ENCODE results near the gene ITPR2.
"Not testable (repeated sequence)": the region's sequence is repeated elsewhere in the genome, so short reads cannot be mapped to it uniquely, and the experiment has no call there.

Gene ITPR2

DNA sequence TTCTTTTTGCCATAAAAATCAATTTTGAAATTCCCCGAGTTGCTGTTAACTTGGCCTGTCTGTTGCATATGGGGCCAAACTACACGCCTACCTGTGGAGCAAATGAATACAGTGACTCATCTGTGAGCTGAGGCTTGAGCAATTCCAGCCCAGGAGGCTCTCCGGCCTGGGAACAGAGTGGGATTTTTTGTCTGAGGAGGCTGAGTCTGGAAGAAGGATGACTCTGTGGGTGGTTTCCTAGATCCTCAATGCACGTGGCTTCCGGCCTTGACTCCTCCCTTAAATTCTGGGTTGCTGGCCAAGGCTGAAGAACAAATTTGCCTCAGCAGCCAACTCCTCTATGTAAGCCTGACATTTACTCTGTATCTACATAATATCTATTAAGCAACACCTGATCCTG, 513.5 kb downstream of the ITPR2 start:
- no peak for DNase-seq

- no peak for DNase-seq
Observed at GRCh38 chr12:26318661-26319068, 514.3 kb downstream of the ITPR2 start.

GRCh38 chr12:26317942-26318575, 514.9 kb downstream of the ITPR2 start:
- DNase-seq = no peak

DNA sequence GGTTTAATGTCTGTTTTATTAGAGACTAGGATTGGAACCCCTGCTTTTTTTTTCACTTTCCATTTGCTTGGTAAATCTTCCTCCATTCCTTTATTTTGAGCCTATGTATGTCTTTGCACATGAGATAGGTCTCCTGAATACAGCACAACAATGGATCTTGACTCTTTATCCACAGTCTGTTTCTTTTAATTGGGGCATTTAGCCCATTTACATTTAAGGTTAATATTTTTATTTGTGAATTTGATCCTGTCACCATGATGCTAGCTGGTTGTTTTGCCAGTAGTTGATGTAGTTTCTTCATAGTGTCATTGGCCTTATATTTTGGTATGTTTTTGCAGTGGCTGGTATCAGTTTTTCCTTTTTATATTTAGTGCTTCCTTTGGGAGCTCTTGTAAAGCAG, 518.9 kb downstream of the ITPR2 start:
- not testable (repeated sequence) for DNase-seq

GRCh38 chr12:26310489-26310888, 522.5 kb downstream of the ITPR2 start:
- DNase-seq = not testable (repeated sequence)

DNA sequence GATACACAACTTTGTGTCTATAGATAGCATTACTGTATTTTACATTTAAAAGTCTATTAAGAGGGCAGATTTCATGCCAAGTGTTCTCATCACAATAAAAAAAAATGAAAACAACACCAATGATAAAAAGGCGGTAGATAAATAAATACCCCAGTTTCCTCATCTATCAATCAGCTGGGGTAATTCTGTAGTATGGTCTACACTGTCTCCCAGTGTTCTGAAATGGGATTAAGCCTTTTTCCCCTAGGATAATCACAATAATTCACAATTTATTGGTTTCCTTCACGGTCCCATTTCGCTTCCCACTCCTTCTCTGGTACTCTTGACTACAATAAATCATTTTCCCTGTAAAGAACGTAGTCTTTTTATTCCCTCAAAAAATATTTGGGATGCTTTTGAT, 523.4 kb downstream of the ITPR2 start:
- no peak for DNase-seq

GRCh38 chr12:26304273-26304672, 528.7 kb downstream of the ITPR2 start:
- DNase-seq = no peak

GRCh38 chr12:26303418-26303817, 529.6 kb downstream of the ITPR2 start:
- no peak for DNase-seq

GRCh38 chr12:26302776-26303175, 530.2 kb downstream of the ITPR2 start:
- no peak for DNase-seq

GRCh38 chr12:26299751-26300150, 533.2 kb downstream of the ITPR2 start:
- no peak for DNase-seq

DNA sequence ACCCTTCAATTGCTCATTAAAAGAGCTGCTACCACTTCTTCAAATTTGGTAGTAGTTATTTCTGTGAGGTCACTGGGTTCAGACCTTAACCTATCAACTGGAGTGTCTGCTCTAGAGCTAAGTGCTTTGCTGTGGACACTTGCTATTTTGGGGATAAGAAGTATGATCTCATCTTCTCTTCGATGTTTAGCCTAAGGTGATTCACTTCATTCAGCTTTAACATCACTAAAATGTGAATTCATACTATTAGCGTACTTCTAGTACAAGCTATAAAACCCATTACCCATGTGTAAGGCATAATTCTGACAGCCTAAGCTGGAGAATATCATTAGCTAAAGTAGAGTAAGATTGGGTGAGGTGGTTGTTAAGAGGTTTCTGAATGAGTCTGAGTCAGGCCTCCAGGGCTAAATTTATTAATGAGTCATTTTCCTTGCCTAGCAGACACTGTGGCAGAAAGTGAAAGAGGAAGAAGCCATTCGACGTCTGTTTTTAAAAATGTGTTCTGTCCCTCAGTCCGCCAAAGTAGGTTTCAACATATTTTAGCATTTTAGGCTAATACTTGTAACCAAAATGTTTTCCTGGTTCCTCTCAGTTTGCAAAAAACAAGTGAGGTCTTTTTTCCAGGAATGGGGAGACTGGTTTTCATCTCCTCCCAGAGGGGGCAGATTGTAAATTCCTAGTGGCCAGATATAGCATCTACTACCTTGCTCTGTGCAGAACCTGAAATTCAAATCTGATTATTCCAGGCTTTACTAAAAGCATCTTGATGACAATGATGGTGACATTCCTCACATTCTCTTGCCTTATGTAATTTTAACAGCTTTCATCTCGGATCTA, 534.0 kb downstream of the ITPR2 start:
- DNase-seq = no peak

GRCh38 chr12:26297396-26298070, 535.5 kb downstream of the ITPR2 start:
- DNase-seq = no peak

- no peak for DNase-seq
Observed at GRCh38 chr12:26295001-26295400, 538.0 kb downstream of the ITPR2 start.

DNA sequence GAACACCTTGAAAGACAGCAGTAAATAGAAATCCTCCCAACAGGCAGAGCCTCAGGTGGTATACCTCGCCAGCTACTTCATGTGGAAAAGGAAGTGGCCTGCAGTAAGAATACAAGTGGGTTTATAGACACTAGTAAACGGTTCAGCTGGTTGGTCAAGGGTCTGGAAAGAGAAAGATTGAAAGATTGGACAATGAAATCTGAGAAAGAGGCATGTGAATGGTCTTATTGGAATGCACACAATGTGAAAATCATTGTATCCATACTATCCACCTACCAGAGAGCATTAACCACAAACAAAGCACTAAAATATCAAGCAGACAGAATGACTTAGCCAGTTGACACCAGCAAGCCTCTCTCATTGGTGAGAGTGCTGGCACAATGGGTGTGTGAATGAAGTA, 539.4 kb downstream of the ITPR2 start:
- no peak for DNase-seq

DNA sequence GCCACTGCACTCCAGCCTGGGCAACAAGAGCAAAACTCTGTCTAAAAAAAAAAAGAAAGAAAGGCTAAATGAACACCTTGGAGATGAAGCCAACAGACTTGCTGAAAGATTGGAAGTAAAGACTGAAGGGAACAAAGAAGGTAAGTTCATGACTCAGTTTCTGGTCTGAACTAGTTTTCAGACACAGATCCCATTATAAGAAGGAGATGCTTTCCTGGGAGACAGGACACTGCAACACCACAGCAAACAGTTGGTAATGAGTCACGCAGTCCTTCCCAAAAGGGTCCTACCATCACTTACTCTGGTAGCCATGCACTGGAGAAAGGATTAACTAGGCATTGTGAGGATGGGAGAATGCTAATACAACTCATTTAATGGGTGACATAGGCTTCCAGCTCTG, 540.4 kb downstream of the ITPR2 start:
- no peak for DNase-seq

- no peak for DNase-seq
Observed at GRCh38 chr12:26290565-26290964, 542.4 kb downstream of the ITPR2 start.

DNA sequence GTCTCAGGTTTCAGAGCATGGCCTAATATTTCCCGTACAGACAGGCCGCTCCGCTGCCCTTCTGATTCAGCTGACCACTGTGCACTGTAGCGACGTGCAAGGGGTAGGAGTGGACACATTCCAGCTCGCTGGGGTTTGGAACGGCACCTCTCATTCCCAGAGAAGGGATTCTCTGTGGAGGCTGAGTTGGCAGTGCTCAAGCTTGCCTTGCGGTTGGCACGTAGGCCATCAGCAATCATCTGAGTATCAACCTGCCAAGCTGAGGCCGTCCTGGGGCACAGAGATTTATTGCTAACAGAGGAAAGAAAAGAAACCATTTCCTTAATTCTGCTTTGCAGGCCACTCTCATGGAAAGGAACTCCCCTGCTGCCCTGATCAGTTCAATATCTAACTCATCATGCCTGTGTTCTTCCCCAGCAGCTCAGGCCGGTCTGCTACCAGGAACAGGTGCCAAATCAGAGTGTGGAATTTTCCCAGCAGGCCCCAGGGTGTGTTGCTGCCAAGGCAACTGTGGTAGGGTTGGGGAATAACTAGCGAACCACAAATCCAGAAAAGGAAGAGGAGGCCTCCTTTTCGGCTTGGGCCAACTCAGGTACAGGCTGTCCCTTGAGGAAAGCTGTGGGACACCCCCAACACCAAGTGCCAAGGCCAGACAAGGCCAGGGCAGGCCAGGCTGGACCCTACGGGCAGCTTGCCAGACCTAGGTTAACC, 545.2 kb downstream of the ITPR2 start:
- no peak for DNase-seq

Measured in NCI-H748 treated with DMSO at 0.1 percent for 48 hours (cell line).